BE2C (cell line): ENCODE results near the gene MSMB.
"Not testable (repeated sequence)": the region's sequence is repeated elsewhere in the genome, so short reads cannot be mapped to it uniquely, and the experiment has no call there.

Experiments
- DNase-seq: peaks from one replicate; pipeline ENCODE4 v3.0.0-alpha.2; 2020
- H3K27me3 ChIP-seq: fragments of 250-450 bp; sonication (Bioruptor Pico); 2 replicates; pipeline ENCODE4 v1.5.1; 2020; ENCODE audit warnings: mild to moderate bottlenecking
- H3K36me3 ChIP-seq: fragments of 250-450 bp; sonication (Bioruptor Pico); 2 replicates; pipeline ENCODE4 v1.5.1; 2020; ENCODE audit warnings: mild to moderate bottlenecking
- H3K4me1 ChIP-seq: fragments of 250-450 bp; sonication (Bioruptor Pico); 2 replicates; pipeline ENCODE4 v1.5.1; 2020
- H3K4me3 ChIP-seq: 2 replicates; pipeline ENCODE4 v1.5.1; 2011; ENCODE audit warnings: low read depth, low read length
- H3K9me3 ChIP-seq: fragments of 250-450 bp; sonication (Bioruptor Pico); 2 replicates; pipeline ENCODE4 v1.5.1; 2020
- CTCF ChIP-seq: IDR thresholded peaks from 2 replicates; pipeline ENCODE4 v1.5.1; 2012; ENCODE audit warnings: mild to moderate bottlenecking, low read depth, low read length

Gene MSMB

GRCh38 chr10:46069771-46070463, 23.8 kb upstream of the MSMB start:
- Histone ChIP-seq H3K4me1 (no peaks in the 10 kb centered on the region), H3K27me3 (no peaks in the 10 kb centered on the region), H3K36me3 (no peaks in the 10 kb centered on the region), H3K4me3 (no peak overlapping the region), H3K9me3 (no peaks in the 10 kb centered on the region)
- no peak for TF ChIP-seq CTCF
- no peak for DNase-seq

DNA sequence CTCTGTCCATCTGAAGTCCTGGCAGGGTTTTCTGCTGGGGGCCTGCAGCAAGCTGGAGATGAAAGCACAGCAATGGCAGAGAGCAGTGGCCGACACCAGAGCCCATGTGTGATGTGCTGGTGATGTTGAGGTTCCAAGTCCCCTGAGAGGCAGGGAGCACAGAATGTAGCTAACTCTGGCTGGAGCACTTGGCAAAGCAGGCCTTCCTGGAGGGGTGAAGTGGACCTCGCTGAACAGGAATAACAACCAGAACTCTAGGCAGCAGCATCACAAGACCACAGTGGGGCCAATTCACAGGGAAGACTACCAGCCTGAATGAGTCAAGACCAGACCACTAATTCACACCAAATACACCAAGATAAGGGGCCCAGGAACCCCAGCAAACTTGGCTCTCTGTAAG, 22.8 kb upstream of the MSMB start:
- no peak overlapping the region for H3K4me3 ChIP-seq
- H3K9me3 ChIP-seq, result no peaks in the 10 kb centered on the region
- no peaks in the 10 kb centered on the region for H3K4me1 ChIP-seq
- H3K27me3 ChIP-seq, result no peaks in the 10 kb centered on the region
- no peak for TF ChIP-seq CTCF
- no peaks in the 10 kb centered on the region for H3K36me3 ChIP-seq
- no peak for DNase-seq

DNA sequence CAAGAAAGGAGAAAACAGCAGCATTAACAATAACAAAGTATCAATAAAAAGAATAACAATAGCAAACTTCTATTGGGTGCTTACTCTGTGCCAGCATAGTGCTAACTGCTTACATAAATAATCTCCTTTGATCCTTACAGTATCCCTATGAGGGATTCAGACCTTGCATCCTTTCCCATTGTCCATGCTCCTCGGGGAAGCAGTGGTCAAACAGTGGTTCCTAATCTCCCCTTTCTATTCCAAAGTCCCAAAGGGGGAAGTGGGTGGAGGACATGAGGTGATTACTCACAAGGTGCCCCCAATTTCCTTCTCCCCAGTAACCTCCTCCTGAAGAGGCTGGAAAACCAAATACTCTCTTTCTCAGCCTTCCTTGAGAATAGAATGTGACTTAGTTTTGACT, 22.0 kb upstream of the MSMB start:
- DNase-seq, result no peak
- Histone ChIP-seq H3K36me3 (no peaks in the 10 kb centered on the region), H3K27me3 (no peaks in the 10 kb centered on the region), H3K4me1 (no peaks in the 10 kb centered on the region), H3K9me3 (no peaks in the 10 kb centered on the region), H3K4me3 (no peak overlapping the region)
- TF ChIP-seq CTCF, result no peak

- peaks cover 7% of the 10 kb centered on the region; the same call in 1 of the 2 replicates for H3K27me3 ChIP-seq
- H3K36me3 ChIP-seq, result no peaks in the 10 kb centered on the region
- H3K4me1 ChIP-seq, result no peaks in the 10 kb centered on the region
- no peak for DNase-seq
- H3K9me3 ChIP-seq, result no peaks in the 10 kb centered on the region
- H3K4me3 ChIP-seq, result no peak overlapping the region
- TF ChIP-seq CTCF, result no peak
Observed at GRCh38 chr10:46064269-46064817, 18.3 kb upstream of the MSMB start.

- Histone ChIP-seq H3K9me3 (no peaks in the 10 kb centered on the region), H3K27me3 (peaks cover 7% of the 10 kb centered on the region; the same call in 1 of the 2 replicates), H3K36me3 (no peaks in the 10 kb centered on the region), H3K4me3 (no peak overlapping the region), H3K4me1 (no peaks in the 10 kb centered on the region)
- DNase-seq, result no peak
- TF ChIP-seq CTCF, result no peak
Observed at GRCh38 chr10:46062723-46063428, 16.8 kb upstream of the MSMB start.

GRCh38 chr10:46060706-46061105, 14.6 kb upstream of the MSMB start:
- no peak overlapping the region for H3K4me3 ChIP-seq
- no peaks in the 10 kb centered on the region for H3K9me3 ChIP-seq
- no peaks in the 10 kb centered on the region for H3K36me3 ChIP-seq
- no peak for DNase-seq
- peaks cover 7% of the 10 kb centered on the region; the same call in 1 of the 2 replicates for H3K27me3 ChIP-seq
- no peak for TF ChIP-seq CTCF
- H3K4me1 ChIP-seq, result no peaks in the 10 kb centered on the region

DNA sequence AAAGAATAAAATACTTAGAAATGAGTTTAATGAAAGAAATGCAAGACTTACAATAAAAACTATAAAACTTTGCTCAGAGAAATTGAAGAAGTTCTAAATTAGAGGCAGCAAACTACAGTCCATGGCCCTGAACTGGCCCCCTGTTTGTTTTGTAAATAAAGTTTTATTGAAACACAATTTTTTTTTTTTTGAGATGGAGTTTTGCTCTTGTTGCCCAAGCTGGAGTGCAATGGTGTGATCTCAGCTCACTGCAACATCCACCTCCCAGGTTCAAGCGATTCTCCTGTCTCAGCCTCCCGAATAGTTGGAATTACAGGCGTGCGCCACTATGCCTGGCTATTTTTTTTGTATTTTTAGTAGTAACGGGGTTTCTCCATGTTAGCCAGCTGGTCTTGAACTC, 11.9 kb upstream of the MSMB start:
- not testable (repeated sequence) for H3K4me1 ChIP-seq, H3K36me3 ChIP-seq, H3K9me3 ChIP-seq, H3K27me3 ChIP-seq, DNase-seq, H3K4me3 ChIP-seq
